HepG2 (cell line): ENCODE data around the gene DBNDD2. TPM values are rescaled to one million over a fixed set of nuclear protein-coding genes. Genes with fewer than 3 reads are reported as not detected.

Experiments used
- ATAC-seq: fragments of 200-7000 bp; cut with Tn5 transposase; 3 replicates; pipeline ENCODE4 v1.9.1; 2020; ENCODE audit warnings: mild to moderate bottlenecking, moderate library complexity
- BruUV-seq: library from RNA; stranded (reverse); fragments of 400-500 nt; replicated peaks from 2 replicates; lab custom pipeline; 2021; lab: Mats Ljungman, UMichigan
- CTCF ChIA-PET: fragments of 300-600 bp; formaldehyde crosslinking; extraction: SDS; loops from one replicate; lab custom pipeline; 2021; ENCODE audit warnings: low total read pairs, inconsistent platforms, low intra/inter-chr PET ratio; lab: Yijun Ruan, JAX
- POLR2A ChIA-PET: fragments of 350-600 bp; sonication (Branson Sonifier 250); formaldehyde crosslinking; loops from one replicate; lab custom pipeline; 2020; ENCODE audit warnings: antibody characterized with exemption, inconsistent platforms; lab: Yijun Ruan, JAX
- DNase-seq: peaks from one replicate; pipeline ENCODE4 v3.0.0-alpha.2; 2015; ENCODE audit warnings: low spot score
- FAIRE-seq: peaks from 3 replicates; lab custom pipeline; 2011; peaks lifted over from hg19 to GRCh38; lab: Jason Lieb, UNC
- H2AFZ ChIP-seq: one replicate; pipeline ENCODE4 v1.6.1; 2011; ENCODE audit warnings: low read length, inconsistent platforms
- H3K27ac ChIP-seq: fragments of 300-600 bp; 3 replicates; pipeline ENCODE4 v1.8.0; 2011; ENCODE audit warnings: mixed run types, mild to moderate bottlenecking, mixed read lengths, low read length, inconsistent platforms; ENCODE audit not compliant: insufficient read depth; ENCODE audit errors: extremely low read length
- H3K27me3 ChIP-seq, 2 experiments: fragments of 200-600 bp in 1 of 2; 2 replicates in 1 of 2; 3 replicates in 1 of 2; pipeline versions ENCODE4 v1.6.0 to v1.8.0; 2011; ENCODE audit warnings: low read length in 2 of 2, mild to moderate bottlenecking in 2 of 2, moderate library complexity in 2 of 2, inconsistent platforms in 1 of 2; ENCODE audit not compliant: insufficient read depth in 2 of 2, control insufficient read depth in 1 of 2
- H3K36me3 ChIP-seq, 2 experiments: fragments of 200-600 bp in 1 of 2; replicated peaks in 1 of 2; 2 replicates in 1 of 2; 3 replicates in 1 of 2; pipeline versions ENCODE4 v1.5.1 to v1.8.0; 2011; ENCODE audit warnings: low read length in 2 of 2, inconsistent platforms in 1 of 2; ENCODE audit not compliant: insufficient read depth in 2 of 2, control insufficient read depth in 1 of 2
- H3K4me1 ChIP-seq: 2 replicates; pipeline ENCODE4 v1.5.1; 2012; ENCODE audit warnings: low read length, inconsistent platforms; ENCODE audit not compliant: insufficient read depth
- H3K4me2 ChIP-seq: 2 replicates; pipeline ENCODE4 v1.6.0; 2011; ENCODE audit warnings: low read depth, low read length, inconsistent platforms
- H3K4me3 ChIP-seq, 3 experiments: fragments of 200-600 bp in 1 of 3; sonication (generic), shearing (Covaris generic) in 1 of 3; replicated peaks in 1 of 3; 2 replicates each; pipeline ENCODE4 v1.5.1; 2011 to 2016; ENCODE audit warnings: low read length in 3 of 3, inconsistent platforms in 2 of 3, low read depth in 2 of 3, mild to moderate bottlenecking in 2 of 3, control low read depth in 1 of 3, mixed read lengths in 1 of 3; ENCODE audit not compliant: insufficient read depth in 1 of 3
- H3K79me2 ChIP-seq: one replicate; pipeline ENCODE4 v1.6.1; 2011; ENCODE audit warnings: low read length, inconsistent platforms; ENCODE audit not compliant: insufficient read depth
- H3K9ac ChIP-seq: 2 replicates; pipeline ENCODE4 v1.6.0; 2011; ENCODE audit warnings: mild to moderate bottlenecking, low read depth, low read length, inconsistent platforms; ENCODE audit not compliant: insufficient read depth
- H3K9me3 ChIP-seq: 2 replicates; pipeline ENCODE4 v1.5.1; 2012; ENCODE audit warnings: mild to moderate bottlenecking, low read length
- H4K20me1 ChIP-seq: 2 replicates; pipeline ENCODE4 v1.6.0; 2011; ENCODE audit warnings: inconsistent platforms, mild to moderate bottlenecking, low read length, moderate library complexity; ENCODE audit not compliant: insufficient read depth
- KLF13 ChIP-seq: sonication (generic); formaldehyde crosslinking; IDR thresholded peaks from 2 replicates; pipeline ENCODE4 v1.4.0; 2020; ENCODE audit warnings: mild to moderate bottlenecking, missing genetic modification reagents
- TEAD3 ChIP-seq: optimal IDR thresholded peaks from 2 replicates; pipeline ENCODE3; 2016; ENCODE audit warnings: borderline replicate concordance
- YY1 ChIP-seq: IDR thresholded peaks from 2 replicates; pipeline ENCODE4 v1.6.1; 2011; ENCODE audit warnings: low read length, low read depth, moderate library complexity, mild to moderate bottlenecking; ENCODE audit not compliant: insufficient read depth, insufficient replicate concordance
- ZNF550 ChIP-seq: sonication (generic); formaldehyde crosslinking; IDR thresholded peaks from 2 replicates; pipeline ENCODE4 v1.4.0; 2020; ENCODE audit warnings: mild to moderate bottlenecking, missing genetic modification reagents, borderline replicate concordance
- ZNF777 ChIP-seq: sonication (generic); formaldehyde crosslinking; IDR thresholded peaks from 2 replicates; pipeline ENCODE4 v1.4.0; 2020; ENCODE audit warnings: missing genetic modification reagents
- WGBS: methylation state at CpG from one replicate; pipeline ENCODE4 v1.1.6; 2017; ENCODE audit warnings: low lambda C conversion rate; 5-methylcytosine and 5-hydroxymethylcytosine counted together
- in situ Hi-C: cut with HindIII; loops from 2 replicates; pipeline ENCODE4 v1.10.0; 2017; ENCODE audit warnings: low pct_unique_long_range_greater_than_20kb; ENCODE audit not compliant: extremely low pct_ligation_motif_present
- intact Hi-C: fragments of 100-400 bp; cut with micrococcal nuclease; formaldehyde crosslinking; loops from one replicate; pipeline ENCODE4 v1.10.0; 2022; ENCODE audit not compliant: unreplicated experiment
- polyA plus RNA-seq, 8 experiments: library from polyadenylated mRNA; depleted of rRNA in 3 of 8; stranded (reverse) in 7 of 8; unstranded in 1 of 8; fragments of >200 nt; fragmentation: Illumina TruSeq in 4 of 8; extraction: Trizol in 4 of 8; gene quantifications; 2 replicates each; pipeline versions ENCODE4 v1.2.1 to v1.2.3, GENCODE V29; 2011 to 2016; ENCODE audit warnings: low read depth in 4 of 8, missing spikeins in 1 of 8, mixed read lengths in 1 of 8; ENCODE audit not compliant: insufficient read depth in 1 of 8
- total RNA-seq, 5 experiments: library from RNA; depleted of rRNA; stranded (reverse); fragments of >200 nt; fragmentation: Illumina TruSeq; extraction: Trizol; gene quantifications; 2 replicates each; pipeline ENCODE4 v1.2.3, GENCODE V29; 2016; ENCODE audit warnings: low read depth in 1 of 5
- TF ChIP-seq, protein P1 (sequence below): sonication (generic); formaldehyde crosslinking; IDR thresholded peaks from 2 replicates; pipeline ENCODE4 v1.5.0; 2020; ENCODE audit warnings: mild to moderate bottlenecking, missing genetic modification reagents, moderate library complexity
- TF ChIP-seq, protein P2 (sequence below): sonication (generic); formaldehyde crosslinking; IDR thresholded peaks from 2 replicates; pipeline ENCODE4 v1.5.1; 2020; ENCODE audit warnings: missing genetic modification reagents, mild to moderate bottlenecking, borderline replicate concordance
- TF ChIP-seq, protein P3 (sequence below): sonication (generic); formaldehyde crosslinking; IDR thresholded peaks from 2 replicates; pipeline ENCODE4 v1.9.0; 2021; ENCODE audit warnings: missing genetic modification reagents, mild to moderate bottlenecking, borderline replicate concordance
- TF ChIP-seq, protein P4 (sequence below): sonication (generic); formaldehyde crosslinking; IDR thresholded peaks from 2 replicates; pipeline ENCODE4 v1.4.0; 2020; ENCODE audit warnings: missing genetic modification reagents, borderline replicate concordance
- TF ChIP-seq, protein P5 (sequence below): sonication (generic); formaldehyde crosslinking; IDR thresholded peaks from 2 replicates; pipeline ENCODE4 v1.4.0; 2020; ENCODE audit warnings: mild to moderate bottlenecking, missing genetic modification reagents
- TF ChIP-seq, protein P6 (sequence below): sonication (generic); formaldehyde crosslinking; IDR thresholded peaks from 2 replicates; pipeline ENCODE4 v1.8.0; 2022; ENCODE audit warnings: mild to moderate bottlenecking, missing genetic modification reagents, moderate library complexity

DBNDD2 gene
- total and polyA plus RNA-seq, 2 of the 13 experiments (the other 11 are each of a cell fraction or from before 2014, with no cell fraction given), result 16.7 to 47.6 TPM

DNA sequence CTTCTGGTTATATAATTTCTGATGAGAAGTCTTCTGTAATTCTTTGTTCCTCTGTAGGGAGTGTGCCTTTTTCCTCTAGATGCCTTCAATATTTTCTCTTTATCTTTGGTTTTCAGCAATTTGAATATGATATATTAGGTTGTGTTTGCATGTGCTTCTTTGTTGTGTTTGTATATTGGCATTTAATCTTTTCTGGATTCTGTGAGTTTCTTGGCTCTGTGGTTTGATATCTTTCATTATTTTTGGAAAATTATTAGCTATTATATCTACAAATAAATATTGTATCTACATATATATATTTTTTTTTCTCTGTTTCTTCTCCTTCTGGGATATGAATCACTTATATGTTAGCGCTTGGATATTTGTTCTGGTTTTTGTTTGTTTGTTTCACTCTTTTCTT, 9.1 kb upstream of the DBNDD2 start:
- H3K9ac ChIP-seq, result no peak overlapping the region
- WGBS, result 95% methylated on average over 1 of the region's 1 CpG
- peaks cover 24% of the 10 kb centered on the region for H3K9me3 ChIP-seq
- no peaks in the 10 kb centered on the region for H3K4me1 ChIP-seq
- no peak overlapping the region for H2AFZ ChIP-seq
- no peak overlapping the region for H3K4me3 ChIP-seq
- no peak overlapping the region for H3K27ac ChIP-seq
- FAIRE-seq, result no peak
- H3K79me2 ChIP-seq, result no peaks in the 10 kb centered on the region
- intact Hi-C loops, result no loop called here
- no peaks in the 10 kb centered on the region for H3K27me3 ChIP-seq
- no peaks in the 10 kb centered on the region for H4K20me1 ChIP-seq
- POLR2A ChIA-PET, result interaction anchor here (0.6 kb wide), 1 partner anchor 17 kb away, joined by 3 read pairs; the partner anchor contains the start of gene PIGT
- no TSS peak for BruUV-seq
- in situ Hi-C loops, result no loop called here
- no peak overlapping the region for H3K4me2 ChIP-seq
- ATAC-seq, result no peak
- CTCF ChIA-PET, result no interaction called here
- no peak for DNase-seq
- no peaks in the 10 kb centered on the region for H3K36me3 ChIP-seq
- TF ChIP-seq, protein P1, sequence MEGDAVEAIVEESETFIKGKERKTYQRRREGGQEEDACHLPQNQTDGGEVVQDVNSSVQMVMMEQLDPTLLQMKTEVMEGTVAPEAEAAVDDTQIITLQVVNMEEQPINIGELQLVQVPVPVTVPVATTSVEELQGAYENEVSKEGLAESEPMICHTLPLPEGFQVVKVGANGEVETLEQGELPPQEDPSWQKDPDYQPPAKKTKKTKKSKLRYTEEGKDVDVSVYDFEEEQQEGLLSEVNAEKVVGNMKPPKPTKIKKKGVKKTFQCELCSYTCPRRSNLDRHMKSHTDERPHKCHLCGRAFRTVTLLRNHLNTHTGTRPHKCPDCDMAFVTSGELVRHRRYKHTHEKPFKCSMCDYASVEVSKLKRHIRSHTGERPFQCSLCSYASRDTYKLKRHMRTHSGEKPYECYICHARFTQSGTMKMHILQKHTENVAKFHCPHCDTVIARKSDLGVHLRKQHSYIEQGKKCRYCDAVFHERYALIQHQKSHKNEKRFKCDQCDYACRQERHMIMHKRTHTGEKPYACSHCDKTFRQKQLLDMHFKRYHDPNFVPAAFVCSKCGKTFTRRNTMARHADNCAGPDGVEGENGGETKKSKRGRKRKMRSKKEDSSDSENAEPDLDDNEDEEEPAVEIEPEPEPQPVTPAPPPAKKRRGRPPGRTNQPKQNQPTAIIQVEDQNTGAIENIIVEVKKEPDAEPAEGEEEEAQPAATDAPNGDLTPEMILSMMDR (CRISPR knock-in tag), result no peak
- TF ChIP-seq KLF13 (CRISPR knock-in tag) (no peak), TEAD3 (CRISPR knock-in tag) (no peak), ZNF550 (no peak), ZNF777 (CRISPR knock-in tag) (no peak), YY1 (no peak)
- TF ChIP-seq, protein P2, sequence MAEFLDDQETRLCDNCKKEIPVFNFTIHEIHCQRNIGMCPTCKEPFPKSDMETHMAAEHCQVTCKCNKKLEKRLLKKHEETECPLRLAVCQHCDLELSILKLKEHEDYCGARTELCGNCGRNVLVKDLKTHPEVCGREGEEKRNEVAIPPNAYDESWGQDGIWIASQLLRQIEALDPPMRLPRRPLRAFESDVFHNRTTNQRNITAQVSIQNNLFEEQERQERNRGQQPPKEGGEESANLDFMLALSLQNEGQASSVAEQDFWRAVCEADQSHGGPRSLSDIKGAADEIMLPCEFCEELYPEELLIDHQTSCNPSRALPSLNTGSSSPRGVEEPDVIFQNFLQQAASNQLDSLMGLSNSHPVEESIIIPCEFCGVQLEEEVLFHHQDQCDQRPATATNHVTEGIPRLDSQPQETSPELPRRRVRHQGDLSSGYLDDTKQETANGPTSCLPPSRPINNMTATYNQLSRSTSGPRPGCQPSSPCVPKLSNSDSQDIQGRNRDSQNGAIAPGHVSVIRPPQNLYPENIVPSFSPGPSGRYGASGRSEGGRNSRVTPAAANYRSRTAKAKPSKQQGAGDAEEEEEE (CRISPR knock-in tag), result no peak
- TF ChIP-seq, protein P3, sequence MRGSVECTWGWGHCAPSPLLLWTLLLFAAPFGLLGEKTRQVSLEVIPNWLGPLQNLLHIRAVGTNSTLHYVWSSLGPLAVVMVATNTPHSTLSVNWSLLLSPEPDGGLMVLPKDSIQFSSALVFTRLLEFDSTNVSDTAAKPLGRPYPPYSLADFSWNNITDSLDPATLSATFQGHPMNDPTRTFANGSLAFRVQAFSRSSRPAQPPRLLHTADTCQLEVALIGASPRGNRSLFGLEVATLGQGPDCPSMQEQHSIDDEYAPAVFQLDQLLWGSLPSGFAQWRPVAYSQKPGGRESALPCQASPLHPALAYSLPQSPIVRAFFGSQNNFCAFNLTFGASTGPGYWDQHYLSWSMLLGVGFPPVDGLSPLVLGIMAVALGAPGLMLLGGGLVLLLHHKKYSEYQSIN (CRISPR knock-in tag), result no peak
- TF ChIP-seq, protein P4, sequence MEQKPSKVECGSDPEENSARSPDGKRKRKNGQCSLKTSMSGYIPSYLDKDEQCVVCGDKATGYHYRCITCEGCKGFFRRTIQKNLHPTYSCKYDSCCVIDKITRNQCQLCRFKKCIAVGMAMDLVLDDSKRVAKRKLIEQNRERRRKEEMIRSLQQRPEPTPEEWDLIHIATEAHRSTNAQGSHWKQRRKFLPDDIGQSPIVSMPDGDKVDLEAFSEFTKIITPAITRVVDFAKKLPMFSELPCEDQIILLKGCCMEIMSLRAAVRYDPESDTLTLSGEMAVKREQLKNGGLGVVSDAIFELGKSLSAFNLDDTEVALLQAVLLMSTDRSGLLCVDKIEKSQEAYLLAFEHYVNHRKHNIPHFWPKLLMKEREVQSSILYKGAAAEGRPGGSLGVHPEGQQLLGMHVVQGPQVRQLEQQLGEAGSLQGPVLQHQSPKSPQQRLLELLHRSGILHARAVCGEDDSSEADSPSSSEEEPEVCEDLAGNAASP, result no peak
- TF ChIP-seq, protein P5, sequence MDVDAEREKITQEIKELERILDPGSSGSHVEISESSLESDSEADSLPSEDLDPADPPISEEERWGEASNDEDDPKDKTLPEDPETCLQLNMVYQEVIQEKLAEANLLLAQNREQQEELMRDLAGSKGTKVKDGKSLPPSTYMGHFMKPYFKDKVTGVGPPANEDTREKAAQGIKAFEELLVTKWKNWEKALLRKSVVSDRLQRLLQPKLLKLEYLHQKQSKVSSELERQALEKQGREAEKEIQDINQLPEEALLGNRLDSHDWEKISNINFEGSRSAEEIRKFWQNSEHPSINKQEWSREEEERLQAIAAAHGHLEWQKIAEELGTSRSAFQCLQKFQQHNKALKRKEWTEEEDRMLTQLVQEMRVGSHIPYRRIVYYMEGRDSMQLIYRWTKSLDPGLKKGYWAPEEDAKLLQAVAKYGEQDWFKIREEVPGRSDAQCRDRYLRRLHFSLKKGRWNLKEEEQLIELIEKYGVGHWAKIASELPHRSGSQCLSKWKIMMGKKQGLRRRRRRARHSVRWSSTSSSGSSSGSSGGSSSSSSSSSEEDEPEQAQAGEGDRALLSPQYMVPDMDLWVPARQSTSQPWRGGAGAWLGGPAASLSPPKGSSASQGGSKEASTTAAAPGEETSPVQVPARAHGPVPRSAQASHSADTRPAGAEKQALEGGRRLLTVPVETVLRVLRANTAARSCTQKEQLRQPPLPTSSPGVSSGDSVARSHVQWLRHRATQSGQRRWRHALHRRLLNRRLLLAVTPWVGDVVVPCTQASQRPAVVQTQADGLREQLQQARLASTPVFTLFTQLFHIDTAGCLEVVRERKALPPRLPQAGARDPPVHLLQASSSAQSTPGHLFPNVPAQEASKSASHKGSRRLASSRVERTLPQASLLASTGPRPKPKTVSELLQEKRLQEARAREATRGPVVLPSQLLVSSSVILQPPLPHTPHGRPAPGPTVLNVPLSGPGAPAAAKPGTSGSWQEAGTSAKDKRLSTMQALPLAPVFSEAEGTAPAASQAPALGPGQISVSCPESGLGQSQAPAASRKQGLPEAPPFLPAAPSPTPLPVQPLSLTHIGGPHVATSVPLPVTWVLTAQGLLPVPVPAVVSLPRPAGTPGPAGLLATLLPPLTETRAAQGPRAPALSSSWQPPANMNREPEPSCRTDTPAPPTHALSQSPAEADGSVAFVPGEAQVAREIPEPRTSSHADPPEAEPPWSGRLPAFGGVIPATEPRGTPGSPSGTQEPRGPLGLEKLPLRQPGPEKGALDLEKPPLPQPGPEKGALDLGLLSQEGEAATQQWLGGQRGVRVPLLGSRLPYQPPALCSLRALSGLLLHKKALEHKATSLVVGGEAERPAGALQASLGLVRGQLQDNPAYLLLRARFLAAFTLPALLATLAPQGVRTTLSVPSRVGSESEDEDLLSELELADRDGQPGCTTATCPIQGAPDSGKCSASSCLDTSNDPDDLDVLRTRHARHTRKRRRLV (CRISPR knock-in tag), result no peak
- TF ChIP-seq, protein P6, sequence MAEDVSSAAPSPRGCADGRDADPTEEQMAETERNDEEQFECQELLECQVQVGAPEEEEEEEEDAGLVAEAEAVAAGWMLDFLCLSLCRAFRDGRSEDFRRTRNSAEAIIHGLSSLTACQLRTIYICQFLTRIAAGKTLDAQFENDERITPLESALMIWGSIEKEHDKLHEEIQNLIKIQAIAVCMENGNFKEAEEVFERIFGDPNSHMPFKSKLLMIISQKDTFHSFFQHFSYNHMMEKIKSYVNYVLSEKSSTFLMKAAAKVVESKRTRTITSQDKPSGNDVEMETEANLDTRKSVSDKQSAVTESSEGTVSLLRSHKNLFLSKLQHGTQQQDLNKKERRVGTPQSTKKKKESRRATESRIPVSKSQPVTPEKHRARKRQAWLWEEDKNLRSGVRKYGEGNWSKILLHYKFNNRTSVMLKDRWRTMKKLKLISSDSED (CRISPR knock-in tag), result no peak
